Measurements from ENCODE around the gene SUCO.
A peak's percentile ranks its signal among the peaks of the same experiment; 100 is the strongest.
"Not testable (repeated sequence)": the region's sequence is repeated elsewhere in the genome, so short reads cannot be mapped to it uniquely, and the experiment has no call there.

The SUCO gene

GRCh38 chr1:172581779-172582178 is 48.8 kb downstream of the SUCO start:
- H3K4me3 ChIP-seq (ENCODE audit: low read depth, low read length), result no peak overlapping the region
- no peak for TF ChIP-seq CTCF (IDR thresholded peaks at IDR 0.05; ENCODE audit: low read depth, low read length)

GRCh38 chr1:172582889-172583288 is 49.9 kb downstream of the SUCO start:
- no peak overlapping the region for H3K4me3 ChIP-seq (ENCODE audit: low read depth, low read length)
- no peak for TF ChIP-seq CTCF (IDR thresholded peaks at IDR 0.05; ENCODE audit: low read depth, low read length)

GRCh38 chr1:172585348-172585747 is 52.4 kb downstream of the SUCO start:
- TF ChIP-seq CTCF (IDR thresholded peaks at IDR 0.05; ENCODE audit: low read depth, low read length), result no peak
- H3K4me3 ChIP-seq (ENCODE audit: low read depth, low read length), result no peak overlapping the region

GRCh38 chr1:172585861-172586260 is 52.9 kb downstream of the SUCO start:
- TF ChIP-seq CTCF (IDR thresholded peaks at IDR 0.05; ENCODE audit: low read depth, low read length), result no peak
- H3K4me3 ChIP-seq (ENCODE audit: low read depth, low read length), result no peak overlapping the region

GRCh38 chr1:172588296-172589291 is 55.6 kb downstream of the SUCO start:
- TF ChIP-seq CTCF (IDR thresholded peaks at IDR 0.05; ENCODE audit: low read depth, low read length), result no peak
- H3K4me3 ChIP-seq (ENCODE audit: low read depth, low read length), result peak overlapping the region; percentile 42

GRCh38 chr1:172589553-172589952 is 56.6 kb downstream of the SUCO start:
- H3K4me3 ChIP-seq (ENCODE audit: low read depth, low read length), result peak overlapping the region; percentile 42
- no peak for TF ChIP-seq CTCF (IDR thresholded peaks at IDR 0.05; ENCODE audit: low read depth, low read length)

- H3K4me3 ChIP-seq (ENCODE audit: low read depth, low read length), result not testable (repeated sequence)
These were observed 58.5 kb downstream of the SUCO start for GRCh38 chr1:172591429-172591828.

GRCh38 chr1:172595066-172595465 is 62.1 kb downstream of the SUCO start:
- H3K4me3 ChIP-seq (ENCODE audit: low read depth, low read length), result not testable (repeated sequence)

- not testable (repeated sequence) for H3K4me3 ChIP-seq (ENCODE audit: low read depth, low read length)
These were observed 63.8 kb downstream of the SUCO start for GRCh38 chr1:172596782-172597181.
